HG03095 (cell line): Measurements from ENCODE around the gene DUS1L.

Experiments
- ATAC-seq: cut with Tn5 transposase; IDR thresholded peaks from one replicate; pipeline ENCODE4 v1.9.1; 2021; ENCODE audit warnings: moderate library complexity; ENCODE audit not compliant: unreplicated experiment

The DUS1L gene

DNA sequence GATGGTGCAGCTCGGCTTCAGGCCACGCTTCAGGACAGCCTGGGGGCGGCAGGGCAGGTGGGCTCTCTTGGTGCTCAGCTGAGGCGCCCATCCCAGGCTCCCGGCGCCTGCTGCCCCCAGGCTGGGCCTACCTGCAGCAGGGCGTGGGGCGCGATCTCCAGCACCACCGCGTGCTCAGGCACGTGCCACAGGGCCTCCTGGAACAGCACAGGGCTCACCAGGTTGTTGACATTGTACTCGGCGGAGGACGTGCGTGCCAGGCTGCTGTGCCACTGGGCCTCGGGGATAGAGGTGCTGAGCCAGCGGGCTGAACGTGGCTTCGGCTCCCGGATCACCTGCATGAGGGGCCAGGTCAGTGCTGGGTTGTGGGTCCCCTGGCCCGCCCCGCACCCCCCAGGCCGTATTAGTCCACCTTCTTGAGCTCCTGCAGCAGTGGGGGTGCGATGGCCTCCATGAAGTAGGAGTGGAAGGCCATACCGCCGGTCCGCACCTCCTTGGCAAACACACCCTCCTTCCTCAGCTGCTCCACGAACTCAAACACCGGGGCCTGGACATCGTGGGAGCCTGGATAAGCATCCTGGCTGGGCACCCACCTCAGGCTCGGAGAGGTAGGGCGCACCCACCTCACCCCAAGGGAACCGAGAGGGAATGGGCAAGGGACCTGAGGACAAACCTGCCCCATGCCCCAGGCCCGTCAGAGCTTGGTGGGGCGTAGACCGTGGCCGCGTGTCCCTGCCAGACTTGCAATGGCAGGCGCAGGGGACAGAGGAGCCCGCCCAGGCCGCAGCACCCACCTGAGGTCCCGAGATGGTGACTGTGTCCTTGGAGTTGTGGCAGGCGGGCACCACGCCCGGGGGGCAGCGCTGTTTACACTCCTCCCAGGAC is 23.5 kb upstream of the DUS1L start:
- ATAC-seq = no peak

DNA sequence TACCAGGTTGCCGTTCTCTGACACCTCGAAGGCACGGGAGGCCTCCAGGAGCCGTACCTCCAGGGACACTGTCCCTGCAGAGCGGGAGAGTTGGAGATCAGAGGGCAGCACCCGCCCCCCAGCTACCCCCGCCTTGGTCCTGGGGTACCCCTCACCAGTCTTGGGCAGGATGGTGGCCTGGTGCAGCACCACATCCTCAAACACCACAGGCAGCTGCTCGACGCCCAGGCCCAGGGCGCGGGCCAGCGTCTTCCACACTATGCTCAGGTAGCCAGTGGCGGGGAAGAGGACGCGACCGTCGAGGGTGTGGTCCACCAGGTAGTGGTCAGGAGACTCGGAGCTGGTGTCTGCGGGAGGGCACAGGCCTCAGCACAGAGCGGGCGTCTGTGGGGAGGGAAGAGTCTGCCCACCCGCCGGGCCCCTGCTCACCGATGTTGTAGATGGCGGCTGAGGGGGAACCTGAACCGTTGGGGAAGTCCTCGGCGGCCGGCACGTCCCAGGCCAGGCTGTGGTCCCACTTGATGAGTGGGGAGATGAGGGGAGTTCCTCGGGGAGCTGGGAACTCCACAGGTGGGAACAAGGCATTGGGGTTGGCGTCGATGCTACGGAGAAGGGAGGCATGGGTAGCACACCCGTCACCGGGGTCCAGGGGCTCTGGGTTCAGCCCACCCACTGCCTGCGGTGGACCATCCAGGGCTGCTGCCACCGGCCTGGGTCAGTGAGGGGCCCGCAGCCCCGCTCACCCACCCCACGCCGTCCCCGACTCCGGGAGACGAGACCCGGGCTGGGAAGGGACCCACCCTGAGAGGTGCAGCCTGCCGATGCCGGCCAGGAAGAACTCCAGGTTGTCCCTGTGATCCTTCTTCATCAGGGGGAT is 22.6 kb upstream of the DUS1L start:
- no peak for ATAC-seq

- no peak for ATAC-seq
These were observed 21.6 kb upstream of the DUS1L start for GRCh38 chr17:82086941-82087906.

GRCh38 chr17:82085931-82086764 is 20.5 kb upstream of the DUS1L start:
- ATAC-seq = no peak

DNA sequence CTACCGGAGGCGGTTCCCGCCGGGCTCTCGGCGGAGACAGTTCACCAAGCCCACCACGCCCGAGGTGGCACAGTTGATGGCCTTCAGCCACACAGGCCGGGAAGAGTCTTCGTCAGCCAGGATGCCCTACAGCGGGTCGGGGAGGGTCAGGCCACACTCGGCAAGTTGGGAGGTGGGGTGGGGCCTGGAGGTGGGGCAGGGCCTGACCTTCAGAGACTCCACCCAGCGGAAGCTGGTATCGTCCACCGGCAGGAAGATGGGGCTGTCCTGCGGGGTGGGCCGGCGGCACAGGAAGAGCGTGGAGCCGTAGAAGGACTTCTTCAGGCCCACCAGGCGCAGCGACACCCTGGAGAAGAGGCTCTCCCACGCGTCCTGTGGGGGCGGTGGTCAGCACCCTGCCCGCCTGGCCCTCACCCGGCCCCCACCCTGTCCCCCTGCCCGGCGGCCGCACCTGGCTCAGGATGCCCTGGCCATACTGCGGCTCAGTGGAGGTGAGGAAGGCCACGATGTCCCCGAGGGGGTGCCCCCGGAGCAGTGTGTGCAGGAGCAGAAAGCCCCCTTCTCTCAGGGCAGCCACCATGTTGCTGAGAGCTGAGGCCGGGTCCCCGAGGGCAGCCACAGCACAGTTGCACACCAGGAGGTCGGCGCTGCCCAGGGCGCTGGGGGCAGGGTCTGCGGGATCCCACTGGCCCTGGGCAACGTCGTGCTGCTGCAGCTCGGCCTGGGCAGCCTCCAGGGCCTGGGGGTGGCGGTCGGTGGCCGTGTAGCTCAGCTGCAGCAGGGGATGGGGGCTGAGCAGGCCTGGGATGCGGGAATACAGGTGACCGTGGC is 19.6 kb upstream of the DUS1L start:
- ATAC-seq = no peak

DNA sequence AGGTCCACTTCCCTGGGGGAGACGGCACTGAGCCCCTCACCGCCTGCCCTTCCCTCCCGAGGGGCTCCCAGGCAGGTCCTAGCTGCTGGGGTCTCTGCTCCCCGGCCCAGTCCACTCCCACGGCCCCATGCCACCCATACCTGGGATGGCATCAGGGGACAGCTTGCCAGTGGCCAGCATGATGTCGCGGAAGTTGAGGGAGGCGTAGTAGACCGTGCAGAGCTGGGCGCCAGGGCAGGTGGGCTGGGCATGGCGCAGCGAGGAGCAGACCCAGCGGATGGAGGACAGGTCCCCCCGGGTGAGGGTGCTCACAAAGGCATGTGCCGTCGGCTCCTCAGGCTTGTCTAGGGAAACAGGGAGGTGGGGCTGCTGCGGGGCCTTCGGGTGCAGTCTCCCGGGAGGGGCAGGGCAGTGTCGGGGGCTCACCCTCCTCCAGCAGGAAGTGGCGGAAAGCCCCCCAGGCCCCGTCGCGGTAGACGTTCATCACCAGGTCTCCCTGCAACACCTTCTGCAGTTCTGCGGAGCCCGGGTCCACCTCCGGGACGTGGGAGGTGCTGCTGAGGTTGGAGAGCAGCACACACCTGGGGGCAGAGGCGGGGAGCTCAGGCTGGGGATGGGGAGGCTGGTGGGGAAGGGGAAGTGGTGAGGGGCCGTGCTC is 18.9 kb upstream of the DUS1L start:
- no peak for ATAC-seq

- no peak for ATAC-seq
These were observed 18.1 kb upstream of the DUS1L start for GRCh38 chr17:82083533-82084359.

DNA sequence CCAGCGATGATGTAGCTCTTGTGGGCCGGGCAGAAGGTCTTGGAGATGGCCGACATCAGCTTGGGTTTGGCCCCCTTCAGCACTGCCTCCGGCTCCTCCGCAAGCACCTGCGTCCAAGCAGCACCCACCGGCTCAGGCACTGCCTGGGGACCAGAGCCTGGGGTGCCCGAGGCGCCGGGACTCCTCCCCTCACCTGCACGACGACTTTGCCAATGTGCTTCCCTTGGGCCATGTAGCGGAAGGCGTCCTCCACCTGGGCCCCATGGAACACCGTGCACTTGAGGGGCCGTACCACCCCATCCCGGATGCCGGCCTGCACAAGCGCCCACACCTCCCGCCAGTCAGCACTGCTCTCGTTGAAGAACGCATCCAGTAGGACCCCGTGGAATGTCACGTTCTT is 17.4 kb upstream of the DUS1L start:
- no peak for ATAC-seq

DNA sequence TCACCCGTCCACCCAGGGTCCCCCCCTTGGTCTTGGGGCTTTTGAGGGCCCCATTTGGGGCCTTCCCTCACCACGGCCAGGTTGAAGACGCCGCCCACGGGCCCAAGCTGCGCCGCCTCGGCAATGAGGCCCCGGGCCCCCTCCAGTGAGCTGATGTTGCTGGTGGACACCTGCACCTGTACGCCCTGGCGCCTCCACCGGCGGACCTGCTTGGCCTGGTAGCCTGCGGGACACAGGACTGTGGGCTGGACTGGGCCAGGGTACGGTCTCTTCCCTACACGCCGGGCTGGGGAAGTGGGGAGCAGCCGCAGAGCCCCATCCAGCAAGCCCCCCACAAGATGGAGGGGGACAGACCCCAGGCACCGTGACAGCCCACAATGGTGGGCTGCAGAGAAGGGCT is 16.9 kb upstream of the DUS1L start:
- no peak for ATAC-seq

DNA sequence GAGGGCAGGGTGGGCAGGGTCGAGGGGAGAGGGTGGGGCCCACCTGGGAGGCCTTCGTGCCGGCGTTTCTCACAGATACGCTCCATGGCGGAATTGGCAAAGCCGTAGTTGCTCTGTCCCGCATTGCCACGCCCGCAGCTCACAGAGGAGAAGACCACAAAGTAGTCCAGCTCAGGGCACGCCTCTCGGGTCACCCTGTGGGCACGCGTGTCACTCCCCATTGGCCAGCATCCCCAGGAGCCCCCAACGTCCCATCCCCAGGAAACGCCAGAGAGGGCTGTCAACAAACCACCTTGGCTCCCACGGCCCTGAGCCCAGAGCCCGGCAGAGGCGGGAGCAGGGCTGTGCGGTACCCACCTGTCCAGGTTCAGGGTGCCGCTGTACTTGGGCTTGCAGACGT is 16.4 kb upstream of the DUS1L start:
- no peak for ATAC-seq

DNA sequence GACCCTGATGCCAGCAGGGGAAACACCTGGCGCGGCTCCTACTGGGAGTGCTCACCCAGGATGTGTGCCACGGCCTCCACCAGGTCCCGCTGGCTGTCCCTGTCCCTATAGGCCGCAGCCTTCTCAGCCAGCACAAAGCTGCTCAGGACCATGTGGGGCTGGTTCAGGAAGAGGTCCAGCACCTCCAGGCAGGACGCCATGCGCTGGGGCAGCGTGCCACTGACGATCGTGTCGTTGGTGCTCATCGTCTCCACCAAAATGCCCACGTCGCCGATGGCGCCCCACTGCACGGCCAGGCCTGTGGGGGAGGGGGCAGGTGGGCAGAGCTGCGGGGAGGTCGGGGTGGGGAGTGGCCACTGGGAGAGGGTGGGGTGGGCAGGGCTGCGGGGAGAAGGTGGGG is 15.9 kb upstream of the DUS1L start:
- ATAC-seq = no peak

- no peak for ATAC-seq
These were observed 15.3 kb upstream of the DUS1L start for GRCh38 chr17:82080789-82081464.

DNA sequence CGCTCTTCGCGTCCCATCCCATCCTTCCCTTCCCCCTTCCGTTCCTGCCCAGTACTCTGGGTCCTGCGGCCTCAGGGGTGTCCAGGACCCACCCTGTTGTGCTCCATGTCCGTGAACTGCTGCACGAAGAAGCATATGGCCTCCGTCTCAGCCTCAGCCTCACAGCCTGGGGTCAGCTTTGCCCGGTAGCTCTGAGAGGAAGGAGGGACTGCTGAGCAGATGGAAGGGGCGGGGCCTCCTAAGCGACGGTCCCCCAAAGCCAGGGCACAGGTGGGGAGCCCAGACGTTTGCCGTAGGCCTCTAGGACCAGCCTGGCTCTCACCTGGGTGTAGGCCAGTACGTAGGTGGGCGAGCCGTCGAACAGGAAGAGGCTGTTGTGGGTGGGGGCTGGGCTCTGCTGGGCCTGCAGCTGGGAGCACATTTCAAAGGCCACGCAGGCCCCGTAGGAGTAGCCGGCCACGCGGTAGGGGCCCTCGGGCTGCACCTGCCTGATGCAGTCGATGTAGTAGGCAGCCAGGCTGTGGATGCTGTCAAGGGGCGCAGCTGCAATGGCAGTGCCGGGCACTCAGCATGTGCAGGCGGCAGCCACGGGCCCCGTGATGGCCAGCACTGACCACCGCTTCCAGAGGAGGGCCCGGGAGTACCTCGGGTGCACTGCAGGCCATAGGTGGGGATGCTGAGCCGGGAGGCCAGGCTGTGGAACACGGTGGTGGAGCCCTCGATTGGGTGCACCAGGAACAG is 14.6 kb upstream of the DUS1L start:
- no peak for ATAC-seq

- ATAC-seq = no peak
These were observed 13.5 kb upstream of the DUS1L start for GRCh38 chr17:82079001-82079677.

- ATAC-seq = no peak
These were observed 12.8 kb upstream of the DUS1L start for GRCh38 chr17:82078433-82078832.
